Embryonic facial prominence (tissue), 1 donor: Measurements from ENCODE around the gene NISCH.
"Not testable (repeated sequence)": the region's sequence is repeated elsewhere in the genome, so short reads cannot be mapped to it uniquely, and the experiment has no call there.

Experiments used
- DNase-seq: peaks from one replicate; pipeline ENCODE4 v3.0.0-alpha.2; 2016; ENCODE audit errors: extremely low spot score

The NISCH gene

GRCh38 chr3:52525680-52526561, 70.5 kb downstream of the NISCH start:
- DNase-seq: no peak

GRCh38 chr3:52526671-52527038, 71.3 kb downstream of the NISCH start:
- DNase-seq: not testable (repeated sequence)

GRCh38 chr3:52527039-52527731, 71.8 kb downstream of the NISCH start:
- DNase-seq: no peak

- no peak for DNase-seq
Observed at GRCh38 chr3:52527732-52528585, 72.6 kb downstream of the NISCH start.

- no peak for DNase-seq
Observed at GRCh38 chr3:52528586-52529375, 73.4 kb downstream of the NISCH start.

- no peak for DNase-seq
Observed at GRCh38 chr3:52529376-52530333, 74.3 kb downstream of the NISCH start.

- no peak for DNase-seq
Observed at GRCh38 chr3:52530918-52531826, 75.8 kb downstream of the NISCH start.

- no peak for DNase-seq
Observed at GRCh38 chr3:52531860-52532516, 76.6 kb downstream of the NISCH start.

- no peak for DNase-seq
Observed at GRCh38 chr3:52532517-52532837, 77.1 kb downstream of the NISCH start.

- no peak for DNase-seq
Observed at GRCh38 chr3:52532838-52533622, 77.6 kb downstream of the NISCH start.

- peak; percentile 36 for DNase-seq
Observed at GRCh38 chr3:52533623-52534280, 78.3 kb downstream of the NISCH start, which contains the start of gene NT5DC2. Gene NT5DC2 (minus strand): TSS chr3:52533857. CDS start chr3:52533737, 120 bp downstream.

- DNase-seq: no peak
Observed at GRCh38 chr3:52534281-52535183, 79.1 kb downstream of the NISCH start.

- no peak for DNase-seq
Observed at GRCh38 chr3:52535411-52536111, 80.2 kb downstream of the NISCH start.

- DNase-seq: no peak
Observed at GRCh38 chr3:52536112-52536368, 80.6 kb downstream of the NISCH start.

- peak; percentile 92 for DNase-seq
Observed at GRCh38 chr3:52536369-52537164, 81.2 kb downstream of the NISCH start, which contains the start of gene UQCC5. Gene UQCC5 (plus strand): TSS chr3:52536605. CDS start chr3:52536756, 151 bp downstream.
